H1 (cell line): ENCODE data around the gene BLMH. TPM values are rescaled to one million over a fixed set of nuclear protein-coding genes. Genes with fewer than 3 reads are reported as not detected.

ENCODE experiments used
- CTCF ChIA-PET: fragments of 300-600 bp; sonication (Branson Sonifier 250); formaldehyde crosslinking; loops from one replicate; lab custom pipeline; 2021; ENCODE audit not compliant: partially characterized antibody; lab: Charles Lee
- POLR2A ChIA-PET: fragments of 300-600 bp; sonication (Branson Sonifier 250); formaldehyde crosslinking; loops from one replicate; lab custom pipeline; 2021; ENCODE audit warnings: inconsistent platforms; ENCODE audit not compliant: partially characterized antibody; lab: Charles Lee
- DNase-seq, 2 experiments: peaks; one replicate each; pipeline versions ENCODE4 v3.0.0 to v3.0.0-alpha.2; 2010 to 2022; ENCODE audit warnings: low spot score in 2 of 2, low read depth in 1 of 2, mixed read lengths in 1 of 2
- FAIRE-seq: peaks from 2 replicates; lab custom pipeline; 2011; peaks lifted over from hg19 to GRCh38; lab: Jason Lieb, UNC
- H2AFZ ChIP-seq: 2 replicates; pipeline ENCODE4 v1.8.1; 2012; ENCODE audit warnings: low read length, inconsistent platforms
- H2AK5ac ChIP-seq: 2 replicates; pipeline ENCODE4 v1.6.1; 2013; ENCODE audit warnings: low read depth, low read length
- H2BK120ac ChIP-seq: replicated peaks from 2 replicates; pipeline ENCODE3; 2013; ENCODE audit warnings: low read depth, low read length, inconsistent platforms
- H2BK12ac ChIP-seq: 2 replicates; pipeline ENCODE4 v1.6.1; 2013; ENCODE audit warnings: low read depth, low read length
- H2BK15ac ChIP-seq: 2 replicates; pipeline ENCODE4 v1.6.1; 2013; ENCODE audit warnings: low read length
- H2BK20ac ChIP-seq: 2 replicates; pipeline ENCODE4 v1.6.1; 2013; ENCODE audit warnings: low read length
- H2BK5ac ChIP-seq: 2 replicates; pipeline ENCODE4 v1.6.1; 2013; ENCODE audit warnings: low read depth, low read length
- H3K14ac ChIP-seq: 2 replicates; pipeline ENCODE4 v1.6.1; 2013; ENCODE audit warnings: inconsistent platforms; ENCODE audit not compliant: insufficient read length
- H3K18ac ChIP-seq: 2 replicates; pipeline ENCODE4 v1.6.1; 2013; ENCODE audit warnings: low read length; ENCODE audit errors: extremely low read depth
- H3K23ac ChIP-seq: 2 replicates; pipeline ENCODE4 v1.6.1; 2013; ENCODE audit warnings: inconsistent platforms; ENCODE audit not compliant: insufficient read length
- H3K23me2 ChIP-seq: 2 replicates; pipeline ENCODE4 v1.6.1; 2013; ENCODE audit warnings: low read depth, low read length
- H3K27ac ChIP-seq: 2 replicates; pipeline ENCODE4 v1.6.1; 2011; ENCODE audit warnings: low read depth, low read length, inconsistent platforms
- H3K27me3 ChIP-seq, 4 experiments: replicated peaks in 1 of 4; 1 replicate in 1 of 4; 2 replicates in 3 of 4; pipeline versions ENCODE4 v1.6.1 to v1.8.1; 2011 to 2013; ENCODE audit warnings: low read length in 3 of 4, mild to moderate bottlenecking in 3 of 4, inconsistent platforms in 2 of 4, mixed read lengths in 2 of 4, moderate library complexity in 1 of 4; ENCODE audit not compliant: control insufficient read depth in 3 of 4, insufficient read depth in 3 of 4; ENCODE audit errors: extremely low read depth in 1 of 4
- H3K36me3 ChIP-seq, 4 experiments: 2 replicates each; pipeline versions ENCODE4 v1.6.1 to v1.8.1; 2011 to 2013; ENCODE audit warnings: mild to moderate bottlenecking in 4 of 4, low read length in 3 of 4, moderate library complexity in 2 of 4, control low read depth in 1 of 4, inconsistent platforms in 1 of 4; ENCODE audit not compliant: insufficient read depth in 4 of 4, control insufficient read depth in 2 of 4
- H3K4ac ChIP-seq: replicated peaks from 2 replicates; pipeline ENCODE3; 2013; ENCODE audit warnings: low read length, low read depth, mixed read lengths, inconsistent platforms; ENCODE audit not compliant: insufficient read length
- H3K4me1 ChIP-seq, 4 experiments: replicated peaks in 1 of 4; 1 replicate in 1 of 4; 2 replicates in 3 of 4; pipeline versions ENCODE4 v1.6.1 to v1.8.1; 2011 to 2013; ENCODE audit warnings: low read length in 3 of 4, inconsistent platforms in 2 of 4, mixed read lengths in 1 of 4; ENCODE audit not compliant: insufficient read depth in 4 of 4, control insufficient read depth in 3 of 4
- H3K4me2 ChIP-seq, 2 experiments: 2 replicates each; pipeline versions ENCODE4 v1.6.1 to v1.8.1; 2011 to 2013; ENCODE audit warnings: low read depth in 2 of 2, low read length in 2 of 2, control low read depth in 1 of 2, inconsistent platforms in 1 of 2, mild to moderate bottlenecking in 1 of 2; ENCODE audit not compliant: insufficient read depth in 1 of 2
- H3K4me3 ChIP-seq, 4 experiments: fragments of 200-600, 300-600 bp in 1 of 4; sonication (generic), shearing (Covaris generic), sonication (Bioruptor Twin) in 1 of 4; 2 replicates each; pipeline versions ENCODE4 v1.5.1 to v1.8.1; 2011 to 2016; ENCODE audit warnings: low read length in 4 of 4, low read depth in 3 of 4, control low read depth in 2 of 4, inconsistent platforms in 2 of 4, mild to moderate bottlenecking in 2 of 4, mixed read lengths in 1 of 4, moderate library complexity in 1 of 4; ENCODE audit not compliant: insufficient read depth in 2 of 4; ENCODE audit errors: extremely low read depth in 1 of 4
- H3K56ac ChIP-seq: replicated peaks from 2 replicates; pipeline ENCODE3; 2013; ENCODE audit warnings: low read depth, mild to moderate bottlenecking, mixed read lengths, low read length, inconsistent platforms; ENCODE audit not compliant: insufficient read length
- H3K79me1 ChIP-seq: 2 replicates; pipeline ENCODE4 v1.6.1; 2013; ENCODE audit warnings: low read depth, low read length, control low read depth
- H3K79me2 ChIP-seq, 2 experiments: 2 replicates each; pipeline versions ENCODE4 v1.6.1 to v1.8.1; 2012 to 2013; ENCODE audit warnings: low read length in 2 of 2, mild to moderate bottlenecking in 2 of 2, inconsistent platforms in 1 of 2; ENCODE audit not compliant: insufficient read depth in 2 of 2, control insufficient read depth in 1 of 2
- H3K9ac ChIP-seq, 4 experiments: replicated peaks in 1 of 4; 1 replicate in 1 of 4; 2 replicates in 3 of 4; pipeline versions ENCODE4 v1.6.1 to v1.8.1; 2011 to 2013; ENCODE audit warnings: low read depth in 3 of 4, low read length in 3 of 4, control low read depth in 2 of 4, mild to moderate bottlenecking in 2 of 4, moderate library complexity in 2 of 4, inconsistent platforms in 1 of 4; ENCODE audit errors: extremely low read depth in 1 of 4
- H3K9me3 ChIP-seq, 2 experiments: 2 replicates each; pipeline versions ENCODE4 v1.6.1 to v1.8.1; 2012 to 2013; ENCODE audit warnings: mild to moderate bottlenecking in 2 of 2, moderate library complexity in 2 of 2, control low read depth in 1 of 2, inconsistent platforms in 1 of 2, low read depth in 1 of 2, low read length in 1 of 2, mixed read lengths in 1 of 2; ENCODE audit not compliant: insufficient read depth in 2 of 2
- H4K20me1 ChIP-seq, 2 experiments: replicated peaks in 1 of 2; 2 replicates each; pipeline versions ENCODE3 to v1.8.1; 2011 to 2013; ENCODE audit warnings: inconsistent platforms in 2 of 2, low read length in 2 of 2, mild to moderate bottlenecking in 1 of 2; ENCODE audit not compliant: insufficient read depth in 2 of 2, control insufficient read depth in 1 of 2
- H4K5ac ChIP-seq: 2 replicates; pipeline ENCODE4 v1.6.1; 2013; ENCODE audit warnings: low read length, low read depth, mixed read lengths, inconsistent platforms; ENCODE audit not compliant: insufficient read length
- H4K8ac ChIP-seq: 2 replicates; pipeline ENCODE4 v1.8.0; 2013; ENCODE audit warnings: mild to moderate bottlenecking, moderate library complexity, low read length, inconsistent platforms; ENCODE audit not compliant: insufficient read depth; ENCODE audit errors: extremely low read depth
- H4K91ac ChIP-seq: replicated peaks from 2 replicates; pipeline ENCODE3; 2013; ENCODE audit warnings: low read length, mixed read lengths, inconsistent platforms; ENCODE audit not compliant: insufficient read length
- HDAC2 ChIP-seq, 2 experiments: fragments of 300-600 bp in 1 of 2; sonication (generic) in 1 of 2; IDR thresholded peaks; 2 replicates each; pipeline ENCODE4 v1.6.1; 2011 to 2012; ENCODE audit warnings: low read depth in 2 of 2, low read length in 2 of 2, mild to moderate bottlenecking in 2 of 2, moderate library complexity in 2 of 2, borderline replicate concordance in 1 of 2, inconsistent platforms in 1 of 2
- POLR2AphosphoS5 ChIP-seq: IDR thresholded peaks from 2 replicates; pipeline ENCODE4 v1.6.1; 2011; ENCODE audit warnings: low read depth, low read length
- RXRA ChIP-seq: IDR thresholded peaks from 2 replicates; pipeline ENCODE4 v1.6.1; 2011; ENCODE audit warnings: low read depth, mild to moderate bottlenecking, low read length, moderate library complexity; ENCODE audit not compliant: insufficient read depth
- WGBS, 2 experiments: shearing (Covaris generic) in 1 of 2; methylation state at CpG; one replicate each; pipeline versions ENCODE4 v1.1.6 to v1.1.7; 2013 to 2015; ENCODE audit warnings: low lambda C conversion rate in 2 of 2, mixed read lengths in 2 of 2, inconsistent platforms in 1 of 2, low coverage in 1 of 2, missing lambda C conversion rate in 1 of 2; ENCODE audit not compliant: insufficient replicate concordance in 2 of 2, insufficient coverage in 1 of 2, insufficient read length in 1 of 2; ENCODE audit errors: extremely low coverage in 1 of 2, missing lambda C conversion rate in 1 of 2; 5-methylcytosine and 5-hydroxymethylcytosine counted together
- polyA plus RNA-seq, 7 experiments: library from polyadenylated mRNA; depleted of rRNA in 3 of 7; stranded (reverse) in 5 of 7; unstranded in 2 of 7; fragments of >200 nt in 5 of 7; fragments of 200-250 nt in 2 of 7; gene quantifications; 1 replicate in 5 of 7; 2 replicates in 1 of 7; 4 replicates in 1 of 7; pipeline versions ENCODE4 v1.2.1 to v1.2.3, GENCODE V29; 2011 to 2013; ENCODE audit warnings: missing spikeins in 2 of 7, mixed read lengths in 2 of 7
- total RNA-seq: library from RNA; stranded (reverse); fragmentation: NEBNext Ultra II Directional; extraction: Animal tissue kit (Norgen Biotek cat#: 25700); gene quantifications from 2 replicates; pipeline ENCODE4 v1.2.1, GENCODE V29; 2021

The BLMH gene
- total and polyA plus RNA-seq, 2 of the 8 experiments (the other 6 are each of a cell fraction or from before 2014, with no cell fraction given) = 18.2 to 74.3 TPM

GRCh38 chr17:30267625-30268024 lies 24.1 kb downstream of the BLMH start:
- H3K4ac ChIP-seq = no peak overlapping the region
- H3K27ac ChIP-seq = no peak overlapping the region
- no peak overlapping the region for H2BK20ac ChIP-seq
- DNase-seq (no peak), FAIRE-seq (no peak)
- H3K79me1 ChIP-seq = no peaks in the 10 kb centered on the region
- no peak overlapping the region for H4K91ac ChIP-seq
- no peak overlapping the region for H3K4me2 ChIP-seq
- POLR2A ChIA-PET = no interaction called here
- CTCF ChIA-PET = interaction anchor here (1.3 kb wide), 1 partner anchor 69 kb away, joined by 3 read pairs; no protein-coding TSS in a partner anchor
- no peaks in the 10 kb centered on the region for H3K4me1 ChIP-seq
- H2BK12ac ChIP-seq = no peak overlapping the region
- 94% methylated on average over 2 of the region's 2 CpGs; no CpG with 5 or more reads in 1 of the 2 experiments for WGBS, 2 experiments
- H2BK120ac ChIP-seq = no peak overlapping the region
- no peak overlapping the region for H4K5ac ChIP-seq
- H3K27me3 ChIP-seq = no peaks in the 10 kb centered on the region
- H2AK5ac ChIP-seq = no peak overlapping the region
- no peak overlapping the region for H3K14ac ChIP-seq
- peaks cover 0 to 1% of the 10 kb centered on the region in 2 experiments for H4K20me1 ChIP-seq
- no peaks in the 10 kb centered on the region for H3K79me2 ChIP-seq
- H3K36me3 ChIP-seq = peaks cover 4 to 56% (median 26%) of the 10 kb centered on the region in 4 experiments; a peak in 7 of 8 replicates
- no peaks in the 10 kb centered on the region for H3K9me3 ChIP-seq
- H2BK5ac ChIP-seq = no peak overlapping the region
- H3K9ac ChIP-seq = peak overlapping the region in 1 of 4 experiments; percentile 34; a peak in 1 of 7 replicates
- no peak for TF ChIP-seq RXRA
- TF ChIP-seq POLR2AphosphoS5 = no peak
- no peak for TF ChIP-seq HDAC2 (IDR thresholded peaks at IDR 0.05; ENCODE audit: borderline replicate concordance in 1 of 2, low read depth in 2 of 2, low read length in 2 of 2)
- TF ChIP-seq, all 59 proteins: peak for 0
- no peak overlapping the region for H3K18ac ChIP-seq
- no peak overlapping the region for H3K23ac ChIP-seq
- H4K8ac ChIP-seq = no peak overlapping the region
- no peaks in the 10 kb centered on the region for H3K23me2 ChIP-seq
- H2BK15ac ChIP-seq = no peak overlapping the region
- H3K4me3 ChIP-seq = no peak overlapping the region
- no peak overlapping the region for H3K56ac ChIP-seq
- H2AFZ ChIP-seq = no peak overlapping the region
